Activated B cell treated with CpG ODN at 0.5 μM for 24 hours (primary cell): ENCODE results near the gene LRBA. TPM values are rescaled to one million over a fixed set of nuclear protein-coding genes. Genes with fewer than 3 reads are reported as not detected.
"Not testable (repeated sequence)": the region's sequence is repeated elsewhere in the genome, so short reads cannot be mapped to it uniquely, and the experiment has no call there.

Experiments used
- ATAC-seq: fragments of 200-7000 bp; cut with Tn5 transposase; one replicate; pipeline ENCODE4 v1.10.0; 2021; ENCODE audit warnings: low read depth, mild to moderate bottlenecking, moderate library complexity
- CTCF ChIA-PET: fragments of 350-600 bp; sonication (Branson Sonifier 250); formaldehyde crosslinking; loops from one replicate; lab custom pipeline; 2021; ENCODE audit warnings: antibody characterized with exemption; lab: Charles Lee
- POLR2A ChIA-PET: fragments of 350-600 bp; sonication (Branson Sonifier 250); formaldehyde crosslinking; loops from one replicate; lab custom pipeline; 2021; ENCODE audit warnings: antibody characterized with exemption; lab: Charles Lee
- DNase-seq: peaks from one replicate; pipeline ENCODE4 v3.0.0; 2022
- H3K27ac Mint-ChIP-seq: one replicate; pipeline ENCODE4 v1.8.0; 2020; ENCODE audit warnings: mixed read lengths
- H3K27me3 Mint-ChIP-seq: one replicate; pipeline ENCODE4 v1.8.0; 2021; ENCODE audit warnings: mixed read lengths
- H3K36me3 Mint-ChIP-seq: one replicate; pipeline ENCODE4 v1.8.0; 2021; ENCODE audit warnings: low read depth, mixed read lengths
- H3K4me1 Mint-ChIP-seq: one replicate; pipeline ENCODE4 v1.8.0; 2021; ENCODE audit warnings: mixed read lengths
- H3K4me3 Mint-ChIP-seq: one replicate; pipeline ENCODE4 v1.8.0; 2020; ENCODE audit warnings: mild to moderate bottlenecking, mixed read lengths
- H3K9me3 Mint-ChIP-seq: one replicate; pipeline ENCODE4 v1.8.0; 2020; ENCODE audit warnings: mixed read lengths
- CTCF ChIP-seq: fragments of 200-600 bp; IDR thresholded peaks from one replicate; pipeline ENCODE4 v1.8.0; 2022; ENCODE audit warnings: antibody characterized with exemption, mild to moderate bottlenecking
- intact Hi-C: fragments of 100-400 bp; cut with micrococcal nuclease; formaldehyde crosslinking; loops from one replicate; pipeline ENCODE4 v1.15.1; 2024
- total RNA-seq: library from RNA; stranded (reverse); gene quantifications from 2 replicates; pipeline ENCODE4 v1.2.3, GENCODE V29; 2022

Gene LRBA
- total RNA-seq, 1 donor from 2014 or later: 66.5 TPM

- intact Hi-C loops: no loop called here
- no peaks in the 10 kb centered on the region for H3K27me3 Mint-ChIP-seq
- TF ChIP-seq CTCF: no peak
- H3K4me3 Mint-ChIP-seq: no peak overlapping the region
- ATAC-seq (no peak), DNase-seq (no peak)
- H3K4me1 Mint-ChIP-seq: peaks cover 60% of the 10 kb centered on the region
- H3K36me3 Mint-ChIP-seq: peaks cover 10% of the 10 kb centered on the region
- POLR2A ChIA-PET: interaction anchor here (0.6 kb wide), 1 partner anchor 16 kb away, joined by 4 read pairs; no protein-coding TSS in a partner anchor
- CTCF ChIA-PET: interaction anchor here (1.2 kb wide), 1 partner anchor 11 kb away, joined by 3 read pairs; no protein-coding TSS in a partner anchor
- H3K9me3 Mint-ChIP-seq: no peaks in the 10 kb centered on the region
- no peak overlapping the region for H3K27ac Mint-ChIP-seq
Observed at GRCh38 chr4:150971901-150972300, 43.2 kb downstream of the LRBA start.

- ChIA-PET CTCF (no interaction called here), POLR2A (no interaction called here)
- Mint-ChIP-seq H3K36me3 (peaks cover 12% of the 10 kb centered on the region), H3K27ac (no peak overlapping the region), H3K4me1 (peaks cover 52% of the 10 kb centered on the region), H3K27me3 (no peaks in the 10 kb centered on the region), H3K4me3 (no peak overlapping the region), H3K9me3 (no peaks in the 10 kb centered on the region)
- DNase-seq (no peak), ATAC-seq (no peak)
- intact Hi-C loops: no loop called here
- TF ChIP-seq CTCF: no peak
Observed at GRCh38 chr4:150970685-150971151, 44.4 kb downstream of the LRBA start.

GRCh38 chr4:150964754-150965153 is 50.3 kb downstream of the LRBA start:
- H3K4me1 Mint-ChIP-seq: peaks cover 33% of the 10 kb centered on the region
- TF ChIP-seq CTCF: no peak
- ChIA-PET POLR2A (no interaction called here), CTCF (no interaction called here)
- no peaks in the 10 kb centered on the region for H3K9me3 Mint-ChIP-seq
- peaks cover 20% of the 10 kb centered on the region for H3K36me3 Mint-ChIP-seq
- H3K27me3 Mint-ChIP-seq: no peaks in the 10 kb centered on the region
- no peak overlapping the region for H3K27ac Mint-ChIP-seq
- intact Hi-C loops: loop anchor here (5.0 kb wide), 1 partner anchor 52 kb away; no protein-coding TSS in a partner anchor
- ATAC-seq: no peak
- DNase-seq: no peak
- no peak overlapping the region for H3K4me3 Mint-ChIP-seq

GRCh38 chr4:150963602-150964345 is 51.3 kb downstream of the LRBA start:
- H3K9me3 Mint-ChIP-seq, H3K4me3 Mint-ChIP-seq, CTCF ChIA-PET, ATAC-seq, H3K27ac Mint-ChIP-seq, H3K27me3 Mint-ChIP-seq, POLR2A ChIA-PET, DNase-seq: not testable (repeated sequence)
- peaks cover 25% of the 10 kb centered on the region for H3K4me1 Mint-ChIP-seq
- intact Hi-C loops: loop anchor here (5.0 kb wide), 1 partner anchor 51 kb away; no protein-coding TSS in a partner anchor
- peaks cover 20% of the 10 kb centered on the region for H3K36me3 Mint-ChIP-seq

GRCh38 chr4:150962245-150962644 is 52.8 kb downstream of the LRBA start:
- POLR2A ChIA-PET: interaction anchor here (0.6 kb wide), 2 partner anchors 19 to 50 kb away, joined by 3 to 7 read pairs; no protein-coding TSS in a partner anchor
- TF ChIP-seq CTCF: no peak
- H3K4me3 Mint-ChIP-seq: no peak overlapping the region
- no peaks in the 10 kb centered on the region for H3K27me3 Mint-ChIP-seq
- peaks cover 19% of the 10 kb centered on the region for H3K4me1 Mint-ChIP-seq
- intact Hi-C loops: loop anchor here (5.0 kb wide), 1 partner anchor 50 kb away; no protein-coding TSS in a partner anchor
- peaks cover 34% of the 10 kb centered on the region for H3K36me3 Mint-ChIP-seq
- no peak for DNase-seq
- CTCF ChIA-PET: interaction anchor here (1.3 kb wide), 1 partner anchor 95 kb away, joined by 3 read pairs; no protein-coding TSS in a partner anchor
- H3K9me3 Mint-ChIP-seq: peaks cover 11% of the 10 kb centered on the region
- peak; percentile 58 for ATAC-seq
- no peak overlapping the region for H3K27ac Mint-ChIP-seq
